HL-60 (cell line): ENCODE measurements around the gene ATP2B3.

Experiments used
- CTCF ChIP-seq: IDR thresholded peaks from one replicate; pipeline ENCODE4 v1.5.1; 2011; ENCODE audit warnings: low read length, control low read depth, inconsistent platforms; ENCODE audit not compliant: insufficient read depth
- GABPA ChIP-seq: IDR thresholded peaks from 2 replicates; pipeline ENCODE4 v1.6.1; 2012; ENCODE audit warnings: low read depth
- POLR2AphosphoS5 ChIP-seq: IDR thresholded peaks from 2 replicates; pipeline ENCODE4 v1.6.1; 2012; ENCODE audit warnings: low read depth
- REST ChIP-seq: IDR thresholded peaks from 2 replicates; pipeline ENCODE4 v1.6.1; 2012; ENCODE audit warnings: low read depth; ENCODE audit not compliant: insufficient replicate concordance

- TF ChIP-seq CTCF (no peak), REST (no peak), POLR2AphosphoS5 (no peak), GABPA (no peak)
Observed at GRCh38 chrX:153517946-153518834, 748 bp downstream of the ATP2B3 start.
